ENCODE results near the gene FAU. TPM values are rescaled to one million over a fixed set of nuclear protein-coding genes. Genes with fewer than 3 reads are reported as not detected.

FAU gene
- total RNA-seq, 6 donors from 2014 or later, result 405 to 1,014 (median 590) TPM

GRCh38 chr11:65133724-65134123 lies 11.8 kb upstream of the FAU start:
- Histone ChIP-seq H3K27ac (peak overlapping the region; percentile 97 to 99 (median 98)), H3K9me3 (no peaks in the 10 kb centered on the region), H3K27me3 (no peaks in the 10 kb centered on the region), H3K36me3 (peaks cover 23 to 42% (median 40%) of the 10 kb centered on the region in 4 donors), H3K4me1 (peaks cover 24 to 33% (median 27%) of the 10 kb centered on the region in 4 donors), H3K4me3 (peak overlapping the region; percentile 67 to 98 (median 88))
- ATAC-seq (ENCODE audit: low FRiP score in 2 of 2), result peak in 1 of 2 donors; percentile 29
- 2 to 3% methylated on average over 18 to 20 of the region's 20 CpGs for WGBS, 2 donors
- DNase-seq, result no peak
- TF ChIP-seq EP300 (IDR thresholded peaks at IDR 0.05), result no peak
- no peak for TF ChIP-seq POLR2A (IDR thresholded peaks at IDR 0.05)
- no peak for TF ChIP-seq POLR2AphosphoS5 (IDR thresholded peaks at IDR 0.05)
- no peak for TF ChIP-seq CTCF (IDR thresholded peaks at IDR 0.05)

- ATAC-seq (ENCODE audit: low FRiP score in 2 of 2) (peak in 1 of 2 donors; percentile 17), DNase-seq (peak; percentile 82 to 90)
- 46% methylated on average over 18 of the region's 18 CpGs for WGBS, 2 donors
These were observed 11.2 kb upstream of the FAU start for GRCh38 chr11:65132988-65133700.

GRCh38 chr11:65132238-65132987 lies 10.5 kb upstream of the FAU start:
- peak overlapping the region in 3 of 4 donors; percentile 97 to 99 (median 98) for H3K27ac ChIP-seq
- H3K4me3 ChIP-seq, result peak overlapping the region in 3 of 4 donors; percentile 67 to 98 (median 86)
- no peaks in the 10 kb centered on the region for H3K9me3 ChIP-seq
- H3K27me3 ChIP-seq, result no peaks in the 10 kb centered on the region
- peaks cover 24 to 33% (median 27%) of the 10 kb centered on the region in 4 donors for H3K4me1 ChIP-seq
- DNase-seq (no peak), ATAC-seq (ENCODE audit: low FRiP score in 2 of 2) (no peak)
- WGBS, 2 donors, result 70 to 74% methylated on average over 6 to 10 of the region's 10 CpGs
- peaks cover 32 to 55% (median 53%) of the 10 kb centered on the region in 4 donors for H3K36me3 ChIP-seq
- TF ChIP-seq POLR2AphosphoS5 (IDR thresholded peaks at IDR 0.05) (no peak), CTCF (IDR thresholded peaks at IDR 0.05) (no peak), EP300 (IDR thresholded peaks at IDR 0.05) (no peak)

More at GRCh38 chr11:65132988-65133700, 11.2 kb upstream of the FAU start:
- peaks cover 24 to 33% (median 27%) of the 10 kb centered on the region in 4 donors for H3K4me1 ChIP-seq
- no peaks in the 10 kb centered on the region for H3K9me3 ChIP-seq
- H3K27me3 ChIP-seq, result no peaks in the 10 kb centered on the region
- peaks cover 27 to 47% (median 46%) of the 10 kb centered on the region in 4 donors for H3K36me3 ChIP-seq
- TF ChIP-seq POLR2A (IDR thresholded peaks at IDR 0.05) (no peak), EP300 (IDR thresholded peaks at IDR 0.05) (no peak), CTCF (IDR thresholded peaks at IDR 0.05) (no peak), POLR2AphosphoS5 (IDR thresholded peaks at IDR 0.05) (no peak)
- H3K27ac ChIP-seq, result peak overlapping the region; percentile 97 to 99 (median 98)
- H3K4me3 ChIP-seq, result peak overlapping the region; percentile 67 to 98 (median 88)

- Histone ChIP-seq H3K4me1 (peaks cover 24 to 33% (median 27%) of the 10 kb centered on the region in 4 donors), H3K27me3 (no peaks in the 10 kb centered on the region), H3K9me3 (no peaks in the 10 kb centered on the region), H3K4me3 (no peak overlapping the region), H3K27ac (peak overlapping the region in 1 of 4 donors; percentile 97), H3K36me3 (peaks cover 37 to 60% (median 58%) of the 10 kb centered on the region in 4 donors)
- DNase-seq (no peak), ATAC-seq (ENCODE audit: low FRiP score in 2 of 2) (no peak)
- TF ChIP-seq CTCF (IDR thresholded peaks at IDR 0.05) (no peak), POLR2A (IDR thresholded peaks at IDR 0.05) (no peak), POLR2AphosphoS5 (IDR thresholded peaks at IDR 0.05) (no peak), EP300 (IDR thresholded peaks at IDR 0.05) (no peak)
- WGBS, 2 donors, result 85 to 100% methylated on average over 2 to 6 of the region's 6 CpGs
These were observed 9.9 kb upstream of the FAU start for GRCh38 chr11:65131895-65132237.

Data from upper lobe of left lung (tissue), 6 donors.